ENCODE measurements around the gene PLA2G2A.

Gene PLA2G2A

DNA sequence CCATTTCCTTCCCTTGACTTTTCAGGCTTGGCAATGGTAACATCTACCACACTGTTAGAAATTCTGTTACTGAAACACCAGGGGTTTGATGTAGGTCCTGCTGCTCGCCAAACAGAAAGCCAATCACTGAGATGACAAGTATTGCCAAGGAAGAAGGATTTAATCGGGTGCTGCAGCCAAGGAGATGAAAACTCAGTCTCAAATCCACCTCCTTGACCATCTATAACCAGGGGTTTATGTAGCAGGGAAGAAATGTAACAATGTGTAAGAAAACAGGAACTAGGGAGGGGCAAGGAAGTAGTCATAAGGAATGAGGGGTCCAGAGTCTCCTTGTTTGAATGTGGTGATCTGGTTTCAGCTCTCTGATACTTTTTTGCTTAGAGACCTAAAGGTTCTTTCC, 25.4 kb downstream of the PLA2G2A start:
- no peak for DNase-seq
- TF ChIP-seq CTCF (IDR thresholded peaks at IDR 0.05; ENCODE audit: low read depth, low read length), result no peak
- H3K27me3 ChIP-seq, result no peaks in the 10 kb centered on the region
- no peaks in the 10 kb centered on the region for H3K9me3 ChIP-seq
- no peaks in the 10 kb centered on the region for H3K36me3 ChIP-seq
- no peaks in the 10 kb centered on the region for H3K4me1 ChIP-seq
- H3K4me3 ChIP-seq (ENCODE audit: low read depth, low read length), result no peak overlapping the region

DNA sequence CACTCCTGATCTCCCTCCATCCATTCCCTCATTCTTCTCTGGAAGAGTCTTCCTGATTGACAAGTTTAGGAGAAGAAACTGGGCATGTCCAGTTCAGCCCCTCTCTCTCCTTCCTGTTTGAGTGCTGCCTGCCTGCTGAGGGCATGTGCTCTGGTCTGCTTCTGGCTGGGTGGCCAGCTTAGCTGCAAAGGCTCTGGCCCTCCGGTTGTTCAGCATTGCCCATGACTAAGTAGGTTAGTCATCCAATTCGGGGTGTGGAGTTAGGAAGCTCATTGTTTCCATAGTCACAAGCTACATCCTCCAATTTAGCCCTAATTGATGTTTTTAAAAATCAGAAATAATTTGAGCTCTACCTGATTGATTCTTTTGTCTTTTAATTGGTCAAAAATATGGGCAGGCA, 30.4 kb downstream of the PLA2G2A start:
- no peak overlapping the region for H3K4me3 ChIP-seq (ENCODE audit: low read depth, low read length)
- TF ChIP-seq CTCF (IDR thresholded peaks at IDR 0.05; ENCODE audit: low read depth, low read length), result no peak
- H3K9me3 ChIP-seq, result no peaks in the 10 kb centered on the region
- no peaks in the 10 kb centered on the region for H3K4me1 ChIP-seq
- H3K36me3 ChIP-seq, result no peaks in the 10 kb centered on the region
- no peaks in the 10 kb centered on the region for H3K27me3 ChIP-seq
- no peak for DNase-seq

- H3K27me3 ChIP-seq, result no peaks in the 10 kb centered on the region
- no peak overlapping the region for H3K4me3 ChIP-seq (ENCODE audit: low read depth, low read length)
- no peak for TF ChIP-seq CTCF (IDR thresholded peaks at IDR 0.05; ENCODE audit: low read depth, low read length)
- H3K4me1 ChIP-seq, result no peaks in the 10 kb centered on the region
- H3K9me3 ChIP-seq, result no peaks in the 10 kb centered on the region
- DNase-seq, result no peak
- no peaks in the 10 kb centered on the region for H3K36me3 ChIP-seq
Measured at GRCh38 chr1:19946971-19947370, 32.4 kb downstream of the PLA2G2A start.

- no peaks in the 10 kb centered on the region for H3K4me1 ChIP-seq
- TF ChIP-seq CTCF (IDR thresholded peaks at IDR 0.05; ENCODE audit: low read depth, low read length), result no peak
- no peak for DNase-seq
- no peaks in the 10 kb centered on the region for H3K27me3 ChIP-seq
- H3K4me3 ChIP-seq (ENCODE audit: low read depth, low read length), result no peak overlapping the region
- H3K36me3 ChIP-seq, result no peaks in the 10 kb centered on the region
- H3K9me3 ChIP-seq, result no peaks in the 10 kb centered on the region
Measured at GRCh38 chr1:19946331-19946751, 33.1 kb downstream of the PLA2G2A start.

- Histone ChIP-seq H3K4me3 (ENCODE audit: low read depth, low read length) (no peak overlapping the region), H3K27me3 (no peaks in the 10 kb centered on the region), H3K36me3 (no peaks in the 10 kb centered on the region), H3K4me1 (no peaks in the 10 kb centered on the region), H3K9me3 (no peaks in the 10 kb centered on the region)
- TF ChIP-seq CTCF (IDR thresholded peaks at IDR 0.05; ENCODE audit: low read depth, low read length), result no peak
- no peak for DNase-seq
Measured at GRCh38 chr1:19945914-19946313, 33.5 kb downstream of the PLA2G2A start.

- no peaks in the 10 kb centered on the region for H3K36me3 ChIP-seq
- H3K27me3 ChIP-seq, result no peaks in the 10 kb centered on the region
- DNase-seq, result no peak
- no peak overlapping the region for H3K4me3 ChIP-seq (ENCODE audit: low read depth, low read length)
- H3K9me3 ChIP-seq, result no peaks in the 10 kb centered on the region
- no peaks in the 10 kb centered on the region for H3K4me1 ChIP-seq
- TF ChIP-seq CTCF (IDR thresholded peaks at IDR 0.05; ENCODE audit: low read depth, low read length), result no peak
Measured at GRCh38 chr1:19942657-19943056, 36.8 kb downstream of the PLA2G2A start.
